Adrenal gland (tissue), 12 donors: ENCODE results near the gene ABCG2. TPM values are rescaled to one million over a fixed set of nuclear protein-coding genes. Genes with fewer than 3 reads are reported as not detected.
A peak's percentile ranks its signal among the peaks of the same experiment; 100 is the strongest.

ENCODE experiments used
- DNase-seq, 7 donors: peaks; one replicate each; pipeline ENCODE4 v3.0.0-alpha.2; 2019 to 2020
- H3K27ac ChIP-seq, 5 donors: fragments of 200-600 bp; sonication (generic) in 4 of 5; 1 replicate in 3 of 5; 2 replicates in 2 of 5; pipeline versions ENCODE4 v1.5.1 to v1.8.0; 2016 to 2020; ENCODE audit warnings: mild to moderate bottlenecking in 1 of 5
- H3K27me3 ChIP-seq: fragments of 200-600 bp; 2 replicates; pipeline ENCODE4 v1.8.0; 2021
- H3K36me3 ChIP-seq, 2 donors: fragments of 200-600 bp; replicated peaks in 1 of 2; 1 replicate in 1 of 2; 2 replicates in 1 of 2; pipeline versions ENCODE4 v1.5.1 to v1.8.0; 2018 to 2022
- H3K4me1 ChIP-seq, 2 donors: fragments of 200-600 bp; replicated peaks in 1 of 2; 1 replicate in 1 of 2; 2 replicates in 1 of 2; pipeline versions ENCODE4 v1.5.1 to v1.8.0; 2018 to 2021
- H3K4me3 ChIP-seq, 4 donors: fragments of 200-600 bp; sonication (generic) in 3 of 4; one replicate each; pipeline ENCODE4 v1.5.1; 2016 to 2018
- H3K9me3 ChIP-seq, 3 donors: fragments of 200-600 bp; sonication (generic) in 1 of 3; replicated peaks in 1 of 3; 1 replicate in 2 of 3; 2 replicates in 1 of 3; pipeline versions ENCODE4 v1.5.1 to v1.8.0; 2016 to 2021
- CTCF ChIP-seq, 6 experiments: fragments of 450-650 bp in 4 of 6; fragments of 200-600 bp in 2 of 6; sonication (generic) in 1 of 6; IDR thresholded peaks; 1 replicate in 5 of 6; 2 replicates in 1 of 6; pipeline versions ENCODE4 v1.5.1 to v1.8.0; 2016 to 2021; ENCODE audit warnings: antibody characterized with exemption in 6 of 6, mild to moderate bottlenecking in 2 of 6, moderate library complexity in 1 of 6
- POLR2A ChIP-seq, 2 donors: fragments of 450-650 bp; IDR thresholded peaks; one replicate each; pipeline ENCODE4 v1.6.1; 2017; ENCODE audit warnings: antibody characterized with exemption in 2 of 2, mild to moderate bottlenecking in 2 of 2, moderate library complexity in 1 of 2
- WGBS, 4 donors: extraction: QIAGEN DNeasy Blood & Tissue Kit in 2 of 4; methylation state at CpG; one replicate each; pipeline versions ENCODE4 v1.1.5 to v1.1.7; 2013 to 2017; 5-methylcytosine and 5-hydroxymethylcytosine counted together
- intact Hi-C, 2 donors: fragments of 100-400 bp; cut with DNase I; formaldehyde crosslinking; loops; one replicate each; pipeline versions ENCODE4 v1.14.1 to v1.15.0; 2022 to 2023
- polyA plus RNA-seq, 3 donors: library from polyadenylated mRNA; stranded (reverse); fragments of 200-250 nt in 2 of 3; fragments of 350-450 nt in 1 of 3; fragmentation: Illumina TruSeq in 1 of 3; extraction: RNeasy Lipid Tissue Mini Kit (QIAGEN cat#74804) in 1 of 3; gene quantifications; one replicate each; pipeline ENCODE4 v1.2.3, GENCODE V29; 2013 to 2014
- total RNA-seq, 9 donors: library from RNA; depleted of rRNA in 4 of 9; stranded (reverse); fragments of >200 nt in 4 of 9; fragments of 120-200 nt in 1 of 9; fragmentation: NEBNext Ultra II Directional in 1 of 9; extraction: Animal tissue kit (Norgen Biotek cat#: 25700) in 1 of 9; gene quantifications; one replicate each; pipeline versions ENCODE4 v1.1.0 to v1.2.4, GENCODE V29; 2013 to 2023
- donor health status: healthy with polysubstance abuse.
- donor health status: Bipolar disorder and iron deficiency.
- donor health status: DM: yes; HTN: yes; CAD: no.
- donor health status: DM: no; HTN: no; CAD: no.
- donor health status: DM: no; HTN: no; CAD: no.
- donor health status: DM: yes; HTN: yes; CAD: no.

ABCG2 gene
- total and polyA plus RNA-seq, 12 donors, result 2.0 to 22.0 (median 6.4) TPM

DNA sequence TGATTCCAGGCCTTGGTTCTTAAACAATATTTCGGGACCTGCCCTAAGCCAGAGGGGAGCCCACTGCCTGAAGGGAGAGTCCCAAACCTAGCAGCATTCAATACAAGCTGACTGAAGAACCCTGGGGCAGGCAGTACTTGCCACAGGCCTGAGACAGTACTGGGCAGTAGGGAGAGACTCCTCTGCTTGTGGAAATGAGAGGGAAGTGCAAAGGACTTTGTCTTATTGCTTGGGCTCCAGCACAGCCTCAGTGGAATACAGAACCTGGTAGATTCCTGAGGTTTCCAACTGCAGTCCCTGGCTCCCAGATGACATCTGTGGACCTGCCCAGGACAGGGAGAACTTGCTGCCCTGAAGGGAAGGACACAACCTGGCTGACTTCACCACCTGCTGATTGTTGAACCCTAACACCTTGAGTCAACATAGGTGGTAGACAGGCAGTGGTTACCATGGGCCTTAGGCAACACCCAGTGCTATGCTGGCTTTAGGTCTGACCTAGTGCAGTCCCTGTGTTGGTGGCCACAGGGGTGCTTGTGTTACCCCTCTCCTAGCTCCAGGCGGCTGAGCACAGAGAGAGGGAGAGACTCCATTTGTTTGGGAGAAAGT lies 20.3 kb upstream of the ABCG2 start:
- intact Hi-C loops, result no loop called here
- Histone ChIP-seq H3K4me3 (no peak overlapping the region), H3K9me3 (no peaks in the 10 kb centered on the region), H3K27me3 (no peaks in the 10 kb centered on the region), H3K4me1 (peaks cover 0 to 3% of the 10 kb centered on the region in 2 donors), H3K36me3 (no peaks in the 10 kb centered on the region), H3K27ac (no peak overlapping the region)
- WGBS, 4 donors, result 27 to 100% (median 69%) methylated on average over 1 to 2 of the region's 2 CpGs
- no peak for DNase-seq
- TF ChIP-seq CTCF (IDR thresholded peaks at IDR 0.05), result no peak
- no peak for TF ChIP-seq POLR2A (IDR thresholded peaks at IDR 0.05)

- DNase-seq, result peak in 2 of 7 donors; percentile 18 to 30
- Histone ChIP-seq H3K4me1 (peaks cover 0 to 3% of the 10 kb centered on the region in 2 donors), H3K36me3 (no peaks in the 10 kb centered on the region), H3K27me3 (no peaks in the 10 kb centered on the region), H3K27ac (no peak overlapping the region), H3K9me3 (no peaks in the 10 kb centered on the region), H3K4me3 (no peak overlapping the region)
- no peak for TF ChIP-seq CTCF (IDR thresholded peaks at IDR 0.05)
- TF ChIP-seq POLR2A (IDR thresholded peaks at IDR 0.05), result no peak
- intact Hi-C loops, result no loop called here
- WGBS, 4 donors, result 65 to 73% (median 69%) methylated on average over 3 to 4 of the region's 4 CpGs
Measured at GRCh38 chr4:88177983-88178625, 19.7 kb upstream of the ABCG2 start.

- intact Hi-C loops, result no loop called here
- Histone ChIP-seq H3K36me3 (no peaks in the 10 kb centered on the region), H3K27me3 (no peaks in the 10 kb centered on the region), H3K27ac (no peak overlapping the region), H3K4me3 (no peak overlapping the region), H3K9me3 (no peaks in the 10 kb centered on the region), H3K4me1 (peaks cover 0 to 2% of the 10 kb centered on the region in 2 donors)
- TF ChIP-seq POLR2A (IDR thresholded peaks at IDR 0.05) (no peak), CTCF (IDR thresholded peaks at IDR 0.05) (no peak)
- DNase-seq, result no peak
Measured at GRCh38 chr4:88172987-88173386, 14.5 kb upstream of the ABCG2 start.

- Histone ChIP-seq H3K27ac (no peak overlapping the region), H3K36me3 (no peaks in the 10 kb centered on the region), H3K9me3 (no peaks in the 10 kb centered on the region), H3K4me1 (no peaks in the 10 kb centered on the region), H3K4me3 (no peak overlapping the region), H3K27me3 (no peaks in the 10 kb centered on the region)
- WGBS, 4 donors, result 59 to 77% (median 64%) methylated on average over 2 of the region's 2 CpGs
- TF ChIP-seq POLR2A (IDR thresholded peaks at IDR 0.05) (no peak), CTCF (IDR thresholded peaks at IDR 0.05) (no peak)
- intact Hi-C loops, result no loop called here
- DNase-seq, result no peak
Measured at GRCh38 chr4:88171206-88171605, 12.8 kb upstream of the ABCG2 start.
